ENCODE results near the gene ADRA2C.

Gene ADRA2C
- 0 reads per million in 2 donors for total RNA-seq

- no peak for DNase-seq
Observed at GRCh38 chr4:3766036-3766784, at the start of gene ADRA2C. Gene ADRA2C (plus strand): TSS chr4:3766385. CDS start chr4:3766607, 222 bp downstream.

- DNase-seq = no peak
Observed at GRCh38 chr4:3716631-3717235, 49.5 kb upstream of the ADRA2C start.

GRCh38 chr4:3717241-3717640 lies 48.9 kb upstream of the ADRA2C start:
- DNase-seq = no peak

DNA sequence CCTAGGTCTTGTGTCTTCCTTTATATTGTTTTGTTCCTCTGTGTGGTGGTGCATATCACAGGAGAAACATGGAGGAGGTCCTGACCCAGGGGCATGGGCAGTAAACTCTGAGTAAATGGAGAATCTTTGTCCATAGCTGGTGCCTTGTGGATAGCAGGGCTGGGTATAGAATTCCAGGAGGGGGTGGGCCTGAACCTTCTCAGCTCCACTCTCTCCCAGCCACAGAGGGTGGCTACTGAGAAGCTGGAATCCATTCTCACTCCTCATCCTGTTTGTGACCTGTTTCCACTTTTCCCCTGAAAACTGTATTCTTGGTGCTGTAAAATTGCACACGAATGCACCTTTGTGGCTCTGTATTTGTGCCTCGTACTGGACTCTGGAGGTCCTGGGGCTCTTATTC lies 47.7 kb upstream of the ADRA2C start:
- DNase-seq = no peak

- no peak for DNase-seq
Observed at GRCh38 chr4:3719191-3719590, 47.0 kb upstream of the ADRA2C start.

GRCh38 chr4:3719836-3720235 lies 46.3 kb upstream of the ADRA2C start:
- no peak for DNase-seq

GRCh38 chr4:3720466-3720865 lies 45.7 kb upstream of the ADRA2C start:
- DNase-seq = no peak

GRCh38 chr4:3721186-3721585 lies 45.0 kb upstream of the ADRA2C start:
- DNase-seq = no peak

- DNase-seq = no peak
Observed at GRCh38 chr4:3721627-3722026, 44.6 kb upstream of the ADRA2C start.

- DNase-seq = no peak
Observed at GRCh38 chr4:3722446-3723231, 43.5 kb upstream of the ADRA2C start.

DNA sequence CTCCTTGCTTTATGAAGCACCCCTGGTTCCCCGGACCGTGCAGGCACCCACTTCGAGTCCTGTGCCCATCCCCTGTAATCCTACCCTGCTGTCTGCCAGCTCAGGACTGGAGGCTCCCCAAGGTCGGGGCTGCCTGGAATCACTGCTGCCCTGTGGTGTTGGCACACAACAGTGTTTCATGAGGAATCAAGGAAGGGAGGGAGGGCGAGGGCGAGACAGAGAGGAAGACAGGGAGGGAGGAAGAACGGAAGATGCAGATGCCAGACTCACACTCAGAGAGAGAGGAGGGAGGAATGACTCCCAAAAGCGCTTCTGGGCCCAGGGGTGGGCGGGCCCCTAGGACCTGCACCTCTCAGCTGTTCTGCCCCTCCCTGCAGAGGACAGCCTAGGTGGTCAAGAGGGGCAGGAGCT lies 42.9 kb upstream of the ADRA2C start:
- DNase-seq = no peak

DNA sequence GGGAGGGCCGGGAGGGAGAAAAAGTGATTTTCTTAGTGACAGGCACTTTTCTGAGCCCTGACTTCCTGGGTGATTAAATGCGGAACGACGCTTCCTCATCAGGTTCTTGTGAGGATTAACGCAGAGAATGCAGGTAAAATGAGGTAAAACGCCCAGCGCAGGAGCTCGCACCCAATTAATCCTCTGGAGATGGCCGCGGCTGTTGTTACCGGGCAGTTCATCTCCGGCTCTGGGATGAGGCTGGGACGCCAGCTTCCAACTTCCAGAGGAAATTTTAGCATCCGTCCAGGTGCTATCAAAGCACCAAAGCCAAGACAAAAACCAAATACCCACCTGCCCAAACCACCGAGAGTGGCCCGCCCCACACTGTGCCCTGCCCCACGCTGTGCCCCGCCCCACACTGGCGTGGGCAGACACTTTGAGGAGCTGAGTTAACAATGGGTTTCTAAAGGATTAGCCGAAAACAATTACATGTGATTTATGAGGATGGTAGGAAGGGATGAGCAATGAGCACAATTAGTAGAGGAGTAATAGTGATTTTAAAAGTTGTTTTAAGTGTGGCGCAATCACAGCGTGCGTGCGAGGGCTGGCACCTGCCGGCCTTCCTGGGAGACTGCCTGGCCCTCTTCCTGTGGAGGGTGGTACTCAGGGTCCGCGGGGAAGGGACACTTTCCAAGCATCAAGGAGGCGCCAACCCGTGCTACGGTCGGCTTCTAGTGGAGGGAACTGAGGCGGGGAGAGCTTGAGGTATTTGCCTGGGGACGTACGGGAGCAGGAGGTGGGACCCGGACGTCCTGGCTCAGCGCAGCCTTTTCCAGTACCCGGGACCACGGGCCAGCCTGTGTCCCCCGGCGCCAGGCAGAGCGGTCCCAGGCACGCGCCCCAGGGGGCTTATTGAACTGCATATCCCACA lies 41.6 kb upstream of the ADRA2C start:
- DNase-seq = no peak

- DNase-seq = no peak
Observed at GRCh38 chr4:3725936-3726870, 40.0 kb upstream of the ADRA2C start.

DNA sequence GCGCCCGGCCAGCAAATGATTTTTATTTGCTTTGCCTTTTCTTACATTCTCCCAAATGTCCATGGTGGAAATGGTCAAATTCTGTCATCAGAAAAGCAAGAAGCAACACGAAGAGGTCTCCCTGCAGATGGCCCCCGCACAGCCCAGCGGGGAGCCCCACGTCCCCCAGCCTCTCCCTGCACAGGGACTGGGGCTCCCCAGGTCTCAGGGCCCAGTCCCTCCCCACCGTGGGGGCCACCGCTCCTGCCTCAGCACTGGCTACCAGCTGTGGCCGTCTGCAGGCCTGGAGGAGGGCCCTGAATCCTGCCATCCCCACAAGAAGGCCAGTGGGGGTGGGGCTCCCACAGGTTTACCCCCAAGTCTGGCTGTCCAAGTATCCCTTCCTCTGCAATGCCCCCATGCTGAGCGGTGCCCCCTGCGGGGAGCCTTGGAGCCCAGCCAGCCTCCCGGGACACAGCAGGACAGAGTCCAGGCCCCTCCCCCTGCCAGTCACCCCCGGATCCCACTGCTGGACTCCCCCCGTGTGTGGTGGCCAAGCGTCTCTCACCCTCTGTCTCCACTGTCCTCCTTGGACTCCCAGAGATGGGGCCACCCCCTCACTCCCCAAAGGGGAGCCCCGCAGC lies 38.2 kb upstream of the ADRA2C start:
- no peak for DNase-seq

DNA sequence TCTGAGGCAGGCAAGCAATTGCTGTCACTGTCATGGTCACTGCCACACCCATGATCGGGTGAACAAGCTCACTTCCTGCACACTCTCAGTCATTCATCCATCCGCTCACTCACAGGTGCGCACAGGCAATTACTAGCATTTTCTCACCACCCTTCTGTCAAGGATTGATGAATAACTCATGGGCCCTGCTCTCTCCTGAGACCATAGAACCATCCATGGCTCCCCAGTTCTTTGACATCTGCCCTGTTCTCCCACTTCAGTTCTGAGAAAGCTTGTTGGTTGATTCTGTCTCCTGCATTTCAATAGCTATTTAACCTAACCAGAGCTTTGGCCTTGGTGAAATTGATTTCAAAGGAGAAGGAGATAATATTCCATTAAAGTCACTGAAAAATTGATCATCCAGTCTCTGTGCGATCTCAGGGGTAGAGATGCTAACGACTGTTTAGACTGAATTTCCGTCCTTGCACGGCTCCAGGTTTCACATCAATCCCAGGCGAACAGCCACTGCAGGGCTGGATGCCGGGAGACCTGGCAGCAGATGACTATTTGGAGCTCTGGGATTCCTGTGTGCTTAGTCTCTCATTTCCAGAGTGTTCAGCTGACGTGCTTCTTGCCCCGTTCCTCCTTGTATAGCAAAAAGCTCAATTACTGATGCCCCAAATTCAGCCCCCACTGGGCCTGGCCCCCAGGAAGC lies 36.9 kb upstream of the ADRA2C start:
- DNase-seq = no peak

GRCh38 chr4:3729882-3730226 lies 36.3 kb upstream of the ADRA2C start:
- no peak for DNase-seq

GRCh38 chr4:3730422-3731190 lies 35.6 kb upstream of the ADRA2C start:
- no peak for DNase-seq

DNA sequence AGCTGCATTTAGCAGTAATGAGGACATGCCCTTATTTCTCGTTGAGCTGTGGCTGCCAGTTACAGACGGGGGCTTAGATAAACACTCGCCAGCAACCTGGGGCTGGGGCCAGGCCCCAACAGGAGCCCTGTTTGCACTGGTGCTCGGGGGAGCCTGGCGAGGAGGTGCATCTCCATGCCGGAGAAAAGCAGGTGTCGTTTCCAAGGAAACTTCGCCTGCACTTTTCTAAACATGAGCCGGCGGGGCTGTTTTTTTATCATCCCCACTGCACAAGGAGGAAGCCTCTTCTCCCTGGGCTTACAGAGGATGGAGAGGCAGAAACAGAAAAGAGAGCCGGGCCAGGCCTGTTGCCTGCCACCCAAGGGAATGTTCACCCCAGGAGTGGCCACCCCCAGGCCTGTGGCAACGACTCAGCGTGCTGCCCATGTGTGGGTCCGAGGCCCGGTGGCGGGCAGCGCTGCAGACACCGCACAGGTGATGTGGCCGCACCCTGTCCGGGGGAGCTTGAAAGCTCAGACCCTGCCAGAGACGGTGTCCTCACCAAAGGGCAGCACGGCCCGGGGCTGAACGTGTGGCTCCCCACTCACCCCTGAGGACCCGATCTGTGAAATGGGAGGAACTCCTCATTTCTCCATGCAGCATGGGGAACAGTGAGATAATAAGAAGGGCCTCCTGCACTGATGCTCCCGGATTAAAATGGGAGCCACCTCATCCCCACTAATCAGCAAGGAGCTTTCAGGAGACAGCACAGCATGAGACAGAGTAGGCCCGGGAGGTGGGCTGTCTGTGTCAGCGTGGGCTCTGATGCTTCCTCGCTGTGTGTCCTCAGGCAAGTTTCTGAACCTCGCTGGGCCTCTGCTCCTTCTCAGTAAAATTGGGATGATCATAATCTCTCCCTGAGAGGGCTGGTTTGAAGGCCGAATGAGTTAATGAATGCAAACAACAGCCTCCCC lies 33.8 kb upstream of the ADRA2C start:
- no peak for DNase-seq
